GM13977 (cell line): ENCODE measurements around the gene BCL2L1.

Experiments used
- DNase-seq: peaks from one replicate; pipeline ENCODE4 v3.0.0; 2012; ENCODE audit warnings: low spot score
- CTCF ChIP-seq: IDR thresholded peaks from 2 replicates; pipeline ENCODE4 v1.5.1; 2012; ENCODE audit warnings: mild to moderate bottlenecking, control low read depth; ENCODE audit not compliant: insufficient read depth; ENCODE audit errors: extremely low read depth, missing control alignments
- in situ Hi-C: fragments of 300-500 bp; cut with MboI; formaldehyde crosslinking; loops from one replicate; pipeline ENCODE4 v1.12.0; 2022; ENCODE audit warnings: low sequenced_read_pairs, low pct_unique_long_range_greater_than_20kb, mixed read lengths, inconsistent platforms; ENCODE audit not compliant: unreplicated experiment

Gene BCL2L1

GRCh38 chr20:31617432-31618104, 105.1 kb downstream of the BCL2L1 start:
- no peak for DNase-seq

GRCh38 chr20:31615416-31615815, 107.3 kb downstream of the BCL2L1 start:
- DNase-seq: no peak
- in situ Hi-C loops: no loop called here
- no peak for TF ChIP-seq CTCF

More at GRCh38 chr20:31617432-31618104, 105.1 kb downstream of the BCL2L1 start:
- TF ChIP-seq CTCF: no peak
- in situ Hi-C loops: no loop called here
